Gastroesophageal sphincter (tissue), 4 donors: Measurements from ENCODE around the gene WDR64. TPM values are rescaled to one million over a fixed set of nuclear protein-coding genes. Genes with fewer than 3 reads are reported as not detected.

Experiments
- ATAC-seq: fragments of 150-250 bp; one replicate; pipeline ENCODE4 v1.9.1; 2016; ENCODE audit warnings: mild to moderate bottlenecking, moderate library complexity
- H3K27ac ChIP-seq, 4 donors: fragments of 200-600 bp; sonication (generic) in 3 of 4; 1 replicate in 3 of 4; 2 replicates in 1 of 4; pipeline ENCODE4 v1.5.1; 2016 to 2019
- H3K27me3 ChIP-seq: fragments of 200-600 bp; sonication (generic); one replicate; pipeline ENCODE4 v1.5.1; 2019
- H3K36me3 ChIP-seq, 2 donors: fragments of 200-600 bp; sonication (generic); one replicate each; pipeline ENCODE4 v1.5.1; 2019; ENCODE audit warnings: control low read depth in 1 of 2
- H3K4me1 ChIP-seq, 3 donors: fragments of 200-600 bp; sonication (generic); 1 replicate in 2 of 3; 2 replicates in 1 of 3; pipeline ENCODE4 v1.5.1; 2016 to 2019; ENCODE audit warnings: control low read depth in 2 of 3
- H3K4me3 ChIP-seq, 2 donors: fragments of 200-600 bp; sonication (generic); one replicate each; pipeline ENCODE4 v1.5.1; 2019; ENCODE audit warnings: mild to moderate bottlenecking in 1 of 2, moderate library complexity in 1 of 2
- H3K9me3 ChIP-seq, 3 donors: fragments of 200-600 bp; sonication (generic); one replicate each; pipeline ENCODE4 v1.5.1; 2017 to 2019; ENCODE audit warnings: control low read depth in 2 of 3
- CTCF ChIP-seq, 4 experiments: fragments of 200-600 bp in 2 of 4; fragments of 450-650 bp in 2 of 4; sonication (generic) in 1 of 4; IDR thresholded peaks; one replicate each; pipeline ENCODE4 v1.5.1; 2017 to 2019; ENCODE audit warnings: antibody characterized with exemption in 4 of 4, mild to moderate bottlenecking in 2 of 4, moderate library complexity in 2 of 4
- EP300 ChIP-seq: sonication (generic); formaldehyde crosslinking; IDR thresholded peaks from one replicate; pipeline ENCODE4 v1.6.1; 2017; ENCODE audit warnings: antibody characterized with exemption, mild to moderate bottlenecking
- POLR2A ChIP-seq, 2 donors: fragments of 450-650 bp; IDR thresholded peaks; one replicate each; pipeline ENCODE4 v1.6.1; 2017; ENCODE audit warnings: antibody characterized with exemption in 2 of 2, mild to moderate bottlenecking in 2 of 2, moderate library complexity in 1 of 2
- POLR2AphosphoS5 ChIP-seq: sonication (generic); formaldehyde crosslinking; IDR thresholded peaks from one replicate; pipeline ENCODE4 v1.6.1; 2017; ENCODE audit warnings: antibody characterized with exemption
- WGBS, 2 donors: methylation state at CpG; one replicate each; pipeline ENCODE4 v1.1.5; 2018; ENCODE audit warnings: low coverage in 1 of 2; 5-methylcytosine and 5-hydroxymethylcytosine counted together
- total RNA-seq, 4 donors: library from RNA; depleted of rRNA; stranded (reverse); fragments of >200 nt; gene quantifications; one replicate each; pipeline ENCODE4 v1.1.0, GENCODE V29; 2016

WDR64 gene
- total RNA-seq, 4 donors from 2014 or later: 0.16 TPM; not detected in 3

- no peak overlapping the region for H3K27ac ChIP-seq
These were observed 7.8 kb upstream of the WDR64 start for GRCh38 chr1:241644259-241644658.

GRCh38 chr1:241645199-241645598 lies 6.9 kb upstream of the WDR64 start:
- no peak overlapping the region for H3K4me3 ChIP-seq
- no peak overlapping the region for H3K27ac ChIP-seq
- no peaks in the 10 kb centered on the region for H3K27me3 ChIP-seq
- TF ChIP-seq POLR2AphosphoS5: no peak
- TF ChIP-seq EP300: no peak
- no peak for TF ChIP-seq POLR2A (IDR thresholded peaks at IDR 0.05)
- no peak for TF ChIP-seq CTCF (IDR thresholded peaks at IDR 0.05)
- H3K4me1 ChIP-seq: peaks cover 0 to 5% (median 0%) of the 10 kb centered on the region in 3 donors
- no peaks in the 10 kb centered on the region for H3K36me3 ChIP-seq
- H3K9me3 ChIP-seq: no peaks in the 10 kb centered on the region
- ATAC-seq: no peak
- WGBS, 2 donors: 49% methylated on average over 4 of the region's 4 CpGs; no CpG with 5 or more reads in 1 of the 2 donors

More at GRCh38 chr1:241644259-241644658, 7.8 kb upstream of the WDR64 start:
- no peak for TF ChIP-seq POLR2A (IDR thresholded peaks at IDR 0.05)
- Histone ChIP-seq H3K27me3 (no peaks in the 10 kb centered on the region), H3K9me3 (no peaks in the 10 kb centered on the region), H3K4me3 (no peak overlapping the region), H3K36me3 (no peaks in the 10 kb centered on the region), H3K4me1 (peaks cover 0 to 7% (median 0%) of the 10 kb centered on the region in 3 donors)
- WGBS, 2 donors: 93 to 100% methylated on average over 2 of the region's 2 CpGs
- no peak for ATAC-seq

- H3K4me1 ChIP-seq: no peaks in the 10 kb centered on the region
- 44% methylated on average over 5 of the region's 7 CpGs; no CpG with 5 or more reads in 1 of the 2 donors for WGBS, 2 donors
- TF ChIP-seq EP300 (no peak), CTCF (IDR thresholded peaks at IDR 0.05) (no peak), POLR2AphosphoS5 (no peak), POLR2A (IDR thresholded peaks at IDR 0.05) (no peak)
- no peaks in the 10 kb centered on the region for H3K27me3 ChIP-seq
- H3K9me3 ChIP-seq: no peaks in the 10 kb centered on the region
- no peak overlapping the region for H3K27ac ChIP-seq
- no peaks in the 10 kb centered on the region for H3K36me3 ChIP-seq
- no peak for ATAC-seq
- H3K4me3 ChIP-seq: no peak overlapping the region
These were observed 5.9 kb upstream of the WDR64 start for GRCh38 chr1:241646201-241646600.

GRCh38 chr1:241647658-241648057 lies 4.4 kb upstream of the WDR64 start:
- 69 to 100% methylated on average over 1 of the region's 1 CpG for WGBS, 2 donors
- ATAC-seq: no peak
- H3K4me3 ChIP-seq: no peak overlapping the region
- no peaks in the 10 kb centered on the region for H3K27me3 ChIP-seq
- H3K9me3 ChIP-seq: no peaks in the 10 kb centered on the region
- H3K27ac ChIP-seq: no peak overlapping the region
- H3K36me3 ChIP-seq: no peaks in the 10 kb centered on the region
- TF ChIP-seq EP300: no peak
- no peak for TF ChIP-seq POLR2A (IDR thresholded peaks at IDR 0.05)
- TF ChIP-seq POLR2AphosphoS5: no peak
- H3K4me1 ChIP-seq: no peaks in the 10 kb centered on the region

- Histone ChIP-seq H3K27ac (no peak overlapping the region), H3K4me3 (no peak overlapping the region), H3K27me3 (no peaks in the 10 kb centered on the region), H3K9me3 (no peaks in the 10 kb centered on the region), H3K4me1 (no peaks in the 10 kb centered on the region), H3K36me3 (no peaks in the 10 kb centered on the region)
- no peak for TF ChIP-seq POLR2A (IDR thresholded peaks at IDR 0.05)
- TF ChIP-seq EP300: no peak
- TF ChIP-seq POLR2AphosphoS5: no peak
- no peak for TF ChIP-seq CTCF (IDR thresholded peaks at IDR 0.05)
- ATAC-seq: no peak
- WGBS, 2 donors: 89 to 100% methylated on average over 1 of the region's 1 CpG
These were observed 3.9 kb upstream of the WDR64 start for GRCh38 chr1:241648159-241648558.

GRCh38 chr1:241654019-241654418 lies 1.9 kb downstream of the WDR64 start:
- Histone ChIP-seq H3K27me3 (peaks cover 6% of the 10 kb centered on the region), H3K9me3 (no peaks in the 10 kb centered on the region), H3K4me1 (no peaks in the 10 kb centered on the region), H3K36me3 (no peaks in the 10 kb centered on the region), H3K4me3 (no peak overlapping the region), H3K27ac (no peak overlapping the region)
- ATAC-seq: no peak
- TF ChIP-seq POLR2A (IDR thresholded peaks at IDR 0.05) (no peak), EP300 (no peak), CTCF (IDR thresholded peaks at IDR 0.05) (no peak), POLR2AphosphoS5 (no peak)
- 15 to 17% methylated on average over 1 of the region's 1 CpG for WGBS, 2 donors
